HG02938 (cell line): ENCODE measurements around the gene CNN1.

Source experiments
- ATAC-seq: cut with Tn5 transposase; IDR thresholded peaks from one replicate; pipeline ENCODE4 v1.9.1; 2021; ENCODE audit warnings: mild to moderate bottlenecking, moderate library complexity; ENCODE audit not compliant: unreplicated experiment

CNN1 gene

GRCh38 chr19:11534538-11534937, 4.1 kb upstream of the CNN1 start:
- ATAC-seq = no peak

DNA sequence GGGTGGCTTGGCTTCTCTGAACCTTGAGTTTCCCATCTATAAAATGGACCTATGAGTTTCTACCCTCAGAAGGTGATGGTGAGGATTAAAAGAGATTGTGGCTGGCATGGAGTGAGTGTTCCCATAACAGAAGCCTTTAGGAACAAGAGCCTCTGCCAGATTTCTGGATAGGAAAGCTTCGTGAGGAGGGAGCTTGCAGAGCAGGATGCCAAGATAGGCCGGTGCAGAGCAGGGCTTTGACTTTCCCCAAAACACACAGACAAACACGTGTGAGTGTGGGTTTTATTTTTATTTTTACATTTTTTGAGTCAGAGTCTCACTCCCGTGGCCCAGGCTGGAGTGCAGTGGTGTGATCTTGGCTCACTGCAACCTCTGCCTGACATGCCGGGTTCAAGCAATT, 3.7 kb upstream of the CNN1 start:
- no peak for ATAC-seq

DNA sequence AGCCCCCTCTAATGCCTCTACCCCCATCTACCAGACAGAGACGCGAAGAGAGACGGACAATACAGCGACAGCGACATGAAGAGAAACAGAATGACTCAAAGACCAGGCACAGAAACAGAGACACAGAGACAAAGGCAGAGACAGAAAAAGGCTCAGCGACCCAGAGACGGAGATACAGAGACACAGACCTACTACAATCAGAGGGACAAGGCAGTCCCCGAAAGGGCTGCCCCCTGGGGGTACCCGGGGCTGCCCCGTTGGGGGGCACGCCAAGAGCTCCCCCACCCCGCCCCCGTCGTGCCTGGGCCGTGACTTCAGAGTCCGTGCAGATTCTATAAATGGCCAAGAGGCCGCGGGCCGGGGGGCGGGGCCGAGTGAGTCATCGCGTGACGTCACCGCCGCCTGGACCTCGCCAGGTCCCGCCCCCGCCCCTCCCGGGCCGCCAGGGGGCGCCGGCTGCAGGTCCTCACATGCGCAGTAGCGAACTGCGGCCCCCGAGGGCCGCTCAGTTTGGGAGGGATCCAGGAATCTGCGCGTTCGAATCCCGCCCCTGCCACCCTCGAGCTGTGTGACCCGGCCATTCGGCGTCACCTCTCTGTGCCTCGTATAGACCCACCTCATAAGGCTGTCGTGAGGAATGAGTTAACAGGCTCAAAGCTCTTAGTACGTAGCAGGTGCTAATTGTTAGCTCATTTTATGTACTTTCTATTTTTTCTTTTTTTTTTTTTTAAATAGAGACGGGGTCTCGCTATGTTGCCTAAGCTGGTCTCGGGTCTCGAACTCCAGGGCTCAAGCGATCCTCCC, 2.7 kb upstream of the CNN1 start:
- ATAC-seq = no peak

DNA sequence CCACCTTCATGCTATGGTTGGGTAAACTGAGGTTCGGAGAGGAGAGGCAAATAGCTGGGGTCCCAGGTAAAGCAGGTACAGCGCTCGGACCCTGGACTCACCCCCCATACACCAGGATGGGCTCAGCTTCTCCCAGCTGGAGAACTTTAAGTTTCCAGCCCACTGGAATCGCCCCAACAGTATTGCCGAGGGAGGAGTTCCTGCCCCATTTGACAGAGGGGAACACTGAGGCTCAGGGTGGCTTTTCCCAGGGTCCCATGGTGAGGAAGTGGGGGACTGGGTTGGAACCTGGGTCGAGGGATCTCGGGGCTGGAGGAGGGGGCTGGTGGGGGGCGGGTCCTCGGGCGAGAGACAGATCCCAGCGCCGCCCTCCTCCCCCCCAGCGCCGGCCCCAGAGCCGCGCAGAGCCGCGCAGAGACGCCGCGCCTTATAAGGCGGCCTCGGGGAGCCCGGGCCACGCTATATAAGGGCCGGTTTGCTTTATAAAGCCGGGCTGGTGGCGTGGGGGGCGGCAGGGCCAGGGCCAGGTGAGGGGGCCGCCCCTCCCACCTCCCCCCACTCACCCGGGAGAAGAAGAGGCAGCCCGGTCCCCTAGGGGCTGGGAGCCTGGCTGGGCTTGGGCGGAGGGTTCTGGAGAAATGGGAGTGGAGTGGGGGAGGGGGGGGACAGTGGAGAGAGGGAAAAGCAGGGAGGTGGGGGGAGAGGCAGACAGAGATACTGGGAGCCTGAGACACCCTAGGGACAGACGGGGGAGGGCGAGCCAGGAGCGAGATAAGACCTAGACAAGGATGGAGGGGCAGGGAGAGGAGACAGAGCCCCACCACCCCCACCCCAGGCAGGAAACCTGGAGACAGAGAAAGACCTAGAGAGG, 1.1 kb downstream of the CNN1 start:
- ATAC-seq = no peak

DNA sequence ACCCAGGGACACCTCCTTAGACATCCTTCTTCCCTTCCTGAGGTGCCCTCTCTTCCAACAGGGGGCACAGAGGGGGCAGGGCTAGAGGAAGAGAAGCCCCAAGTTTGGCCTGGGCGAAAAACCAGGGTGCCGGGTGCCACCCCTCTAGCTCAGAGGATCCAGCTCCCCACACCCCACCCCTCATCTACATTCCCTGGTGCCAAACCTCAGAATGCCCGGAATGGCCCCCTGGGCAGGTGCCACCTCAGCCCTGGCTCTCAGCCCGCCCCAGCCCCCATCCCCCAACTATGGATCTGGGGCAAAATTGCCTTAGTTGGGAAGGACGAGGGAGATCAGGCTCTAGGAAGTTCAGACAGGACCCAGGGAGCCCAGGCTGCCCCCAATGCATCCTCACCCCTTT, 2.0 kb downstream of the CNN1 start:
- ATAC-seq = no peak

DNA sequence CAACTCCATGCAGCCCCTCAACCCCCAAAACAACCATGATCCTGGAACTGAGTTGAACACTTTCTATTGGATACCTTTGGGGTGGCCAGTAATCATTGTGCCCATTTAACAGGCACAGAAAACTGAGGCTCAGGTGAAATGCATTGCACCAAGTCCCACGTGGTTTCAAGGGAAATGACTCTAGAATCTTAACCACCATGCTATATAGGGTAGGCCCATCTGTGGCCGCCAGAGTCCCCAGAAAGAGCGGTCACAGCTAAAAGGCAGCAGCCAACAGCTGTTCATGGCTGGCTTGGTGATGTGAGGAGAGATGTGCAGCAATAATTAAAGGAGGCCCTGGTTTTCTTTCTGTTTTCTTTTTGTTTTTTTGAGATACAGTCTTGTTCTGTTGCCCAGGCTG, 2.6 kb downstream of the CNN1 start:
- no peak for ATAC-seq

DNA sequence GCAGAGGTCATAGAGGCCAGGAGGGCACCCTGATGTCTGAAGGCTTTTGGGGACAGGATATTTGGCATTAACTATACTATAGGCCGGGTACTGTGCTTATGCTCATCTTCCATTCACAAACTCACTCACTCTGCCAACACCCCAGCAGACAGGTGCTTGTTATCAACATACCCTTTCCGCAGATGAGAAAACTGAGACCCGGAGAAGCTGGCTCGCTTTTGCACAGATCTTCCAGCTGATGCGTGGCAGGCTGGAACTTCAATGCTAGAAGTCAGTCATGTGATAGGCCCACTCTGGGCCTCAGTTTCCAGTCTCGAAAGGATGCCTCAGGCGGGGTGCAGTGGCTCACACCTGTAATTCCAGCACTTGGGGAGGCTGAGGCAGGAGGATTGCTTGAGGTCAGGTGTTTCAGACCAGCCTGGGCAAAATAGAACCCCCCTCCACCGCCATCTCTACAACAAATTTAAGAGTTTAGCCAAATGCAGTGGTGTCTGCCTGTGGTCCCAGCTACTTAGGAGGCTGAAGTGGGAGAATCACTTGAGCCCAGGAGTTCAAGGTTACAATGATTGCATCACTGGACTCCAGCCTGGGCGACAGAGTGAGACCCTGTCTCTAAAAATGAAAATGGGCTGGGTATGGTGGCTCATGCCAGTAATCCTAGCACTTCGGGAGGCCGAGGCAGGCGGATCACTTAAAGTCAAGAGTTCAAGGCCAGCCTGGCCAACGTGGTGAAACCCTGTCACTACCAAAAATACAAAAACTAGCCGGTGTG, 9.5 kb downstream of the CNN1 start:
- ATAC-seq = no peak

- no peak for ATAC-seq
Measured at GRCh38 chr19:11549386-11549953, 10.8 kb downstream of the CNN1 start.

DNA sequence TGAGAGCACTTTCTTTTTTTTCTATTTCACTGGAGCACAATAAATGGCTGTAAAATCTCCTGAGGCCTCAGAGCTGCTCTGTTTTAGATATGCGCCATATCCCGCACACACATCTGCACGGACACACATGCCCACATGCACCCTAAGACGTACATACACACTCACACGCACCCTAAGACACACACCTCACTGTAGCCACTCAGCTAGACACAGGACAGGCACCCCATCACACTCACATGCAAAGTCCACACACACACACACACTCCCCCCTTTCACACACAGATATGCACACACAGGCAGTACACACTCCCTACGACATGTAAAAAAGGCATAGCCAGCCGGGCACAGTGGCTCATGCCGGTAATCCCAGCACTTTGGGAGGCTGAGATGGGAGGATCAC, 11.6 kb downstream of the CNN1 start:
- ATAC-seq = no peak

GRCh38 chr19:11551603-11552235, 13.1 kb downstream of the CNN1 start:
- no peak for ATAC-seq

DNA sequence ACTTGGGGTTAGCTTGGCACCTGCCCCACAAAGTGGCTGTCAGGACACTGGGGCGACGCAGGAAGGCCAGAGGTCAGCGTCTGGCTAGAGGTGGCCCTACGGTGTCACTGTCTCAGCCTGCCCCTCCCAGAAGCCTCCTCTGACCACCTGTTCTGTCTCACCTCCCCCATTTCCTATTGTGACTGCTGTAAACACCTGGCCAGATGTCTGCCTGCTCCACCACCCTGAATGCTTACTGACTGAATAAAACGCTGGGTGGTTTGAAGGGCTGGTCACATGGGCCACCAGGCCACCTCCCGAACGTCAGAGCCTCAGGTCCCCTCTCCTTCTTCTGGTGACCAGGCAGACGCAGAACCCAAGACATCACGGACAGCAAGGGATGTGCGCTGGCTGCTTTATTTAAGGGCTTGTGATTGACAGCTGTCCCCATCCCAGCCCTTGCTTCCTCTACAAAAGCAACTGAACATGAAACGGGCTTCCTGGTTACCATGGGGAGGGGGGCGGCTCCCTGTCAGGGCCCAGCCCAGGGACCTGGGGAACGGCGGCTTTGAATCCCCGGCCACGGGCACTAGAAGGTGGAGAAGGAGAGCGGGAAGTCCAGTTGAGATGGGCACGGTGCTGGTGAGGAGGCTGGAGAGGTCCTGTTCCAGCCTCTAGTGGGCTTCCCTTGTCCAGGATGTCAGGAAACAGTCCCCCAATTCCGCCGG, 14.2 kb downstream of the CNN1 start:
- ATAC-seq = no peak

GRCh38 chr19:11554160-11554559, 15.5 kb downstream of the CNN1 start:
- no peak for ATAC-seq

DNA sequence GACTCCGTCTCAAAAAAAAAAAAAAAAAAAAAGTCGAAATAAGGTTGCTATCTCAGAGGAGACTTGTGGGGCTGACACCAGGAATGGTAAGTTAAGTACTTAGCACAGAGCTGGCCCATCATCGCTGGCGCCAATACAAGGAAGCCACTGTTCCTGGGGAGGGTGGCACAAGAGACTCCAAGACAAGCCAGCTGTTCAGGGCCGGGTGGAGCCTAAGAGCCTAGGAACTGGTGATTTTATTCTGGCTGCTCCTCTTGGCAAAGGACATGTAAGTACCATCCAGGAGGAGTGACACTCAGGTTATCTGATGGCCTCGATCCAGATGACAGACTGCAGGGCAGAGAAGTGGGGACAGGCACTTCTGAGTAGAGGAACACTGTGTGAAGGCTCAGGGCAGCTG, 16.6 kb downstream of the CNN1 start:
- ATAC-seq = no peak

DNA sequence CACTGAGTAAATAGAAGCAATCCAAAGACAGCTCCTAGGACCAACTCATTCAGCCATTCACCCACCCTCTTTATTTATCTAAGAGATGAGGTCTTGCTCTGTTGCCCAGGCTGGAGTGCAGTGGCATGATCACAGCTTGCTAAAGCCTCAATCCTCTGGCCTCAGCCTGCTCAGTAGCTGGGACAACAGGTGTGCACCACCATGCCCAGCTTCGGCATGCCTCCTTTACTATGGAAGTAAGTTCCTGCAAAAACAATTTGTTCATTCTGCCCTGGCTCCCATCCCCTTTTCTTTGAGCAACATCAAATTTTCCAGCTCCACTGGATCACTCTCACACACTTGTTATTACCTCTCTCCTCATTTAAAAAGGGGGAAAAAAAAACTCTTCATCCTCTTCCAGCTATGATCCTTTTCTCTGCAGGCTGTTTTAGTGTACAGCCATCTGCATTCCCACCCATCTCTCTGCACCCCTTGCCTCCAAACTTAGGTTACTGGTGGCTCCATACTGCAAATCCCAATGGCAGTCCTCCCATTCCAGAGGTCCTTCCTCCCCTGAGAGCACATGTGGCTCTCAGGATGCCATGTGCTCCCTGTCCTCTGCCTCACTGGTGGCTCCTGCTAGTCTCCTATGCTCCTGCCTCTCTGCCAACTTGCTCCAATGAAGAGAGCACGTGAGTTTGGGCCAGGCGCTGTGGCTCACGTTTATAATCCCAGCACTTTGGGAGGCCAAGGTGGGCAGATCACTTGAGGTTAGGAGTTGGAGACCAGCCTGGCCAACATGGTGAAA, 18.2 kb downstream of the CNN1 start:
- ATAC-seq = no peak

DNA sequence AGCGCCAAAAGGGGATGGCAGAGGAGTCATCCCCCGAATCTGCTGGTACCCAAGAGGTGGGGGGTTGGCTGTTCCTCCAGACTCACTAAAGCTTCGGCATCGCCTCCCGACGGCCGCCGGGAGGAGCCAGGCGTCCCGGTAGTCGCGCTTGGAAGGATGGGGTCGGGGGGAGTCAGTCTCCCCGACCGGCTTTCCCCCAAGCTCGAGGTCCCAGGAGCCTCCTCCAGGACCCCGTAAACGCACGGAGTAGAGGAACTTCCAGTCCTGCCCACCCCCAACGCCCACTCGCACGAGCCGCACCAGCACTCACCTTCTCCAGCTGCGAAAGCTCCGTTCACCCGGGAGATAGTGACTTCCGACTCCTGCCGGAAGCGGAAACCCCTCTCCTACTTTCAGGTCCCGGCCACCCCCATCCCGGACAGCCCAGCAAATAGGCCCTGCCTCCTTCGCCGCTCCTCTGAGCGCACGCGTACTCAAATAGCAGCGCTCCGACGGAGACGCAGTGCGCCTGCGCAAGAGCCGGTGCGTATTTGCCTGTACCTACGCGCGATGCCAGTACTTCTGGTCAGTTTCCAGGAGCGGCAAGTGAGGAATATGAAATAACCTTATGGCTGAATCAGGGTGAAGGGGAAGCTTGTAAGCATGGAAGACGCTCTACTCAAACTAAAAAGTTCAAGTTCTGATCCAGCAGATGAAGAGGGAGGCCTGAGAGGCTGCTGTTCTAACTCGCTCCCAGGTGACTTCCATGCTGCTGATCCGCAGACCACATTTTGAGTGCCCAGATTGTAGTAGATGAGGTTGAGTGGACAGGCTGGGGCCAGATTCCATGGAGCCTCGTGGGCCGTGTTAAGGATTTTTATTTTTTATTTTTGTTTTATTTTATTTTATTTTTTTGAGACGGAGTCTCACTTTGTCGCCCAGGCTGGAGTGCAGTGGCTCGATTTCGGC, 20.5 kb downstream of the CNN1 start, which contains the start of gene ELOF1:
ELOF1 (minus strand) TSS at position 350 of the 948 bp plus-strand sequence. CDS start 4,883 bp downstream, outside the sequence.
- peak; percentile 66 for ATAC-seq

DNA sequence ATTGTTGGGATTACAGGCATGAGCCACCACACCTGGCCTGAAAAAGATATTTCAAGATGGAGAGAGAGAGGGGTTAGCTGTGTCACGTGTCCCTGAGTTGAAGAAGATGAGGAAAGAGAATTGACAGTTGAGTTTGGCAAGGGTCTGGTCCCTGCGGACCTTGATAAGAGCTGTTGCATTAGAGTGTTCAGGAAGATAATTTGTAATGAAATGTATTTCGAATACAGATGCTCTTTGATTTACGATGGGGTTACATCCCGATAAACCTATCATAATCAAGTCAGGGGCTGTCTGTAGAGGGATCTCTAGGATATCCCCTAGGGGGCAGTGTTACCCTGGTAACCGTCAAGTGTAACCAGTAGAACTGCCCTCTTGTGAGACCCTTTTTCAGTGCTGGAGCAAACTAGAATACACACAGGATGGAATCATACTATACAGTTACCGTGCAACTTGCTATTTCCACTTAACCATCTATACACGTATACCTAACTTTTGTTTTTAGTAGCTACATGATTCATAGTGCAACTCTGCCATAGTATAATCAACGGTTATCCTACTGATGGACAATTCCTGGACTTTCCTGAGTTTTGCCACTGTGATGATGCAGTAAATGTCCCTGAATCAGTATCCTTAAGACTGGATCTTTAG, 21.9 kb downstream of the CNN1 start:
- ATAC-seq = no peak

DNA sequence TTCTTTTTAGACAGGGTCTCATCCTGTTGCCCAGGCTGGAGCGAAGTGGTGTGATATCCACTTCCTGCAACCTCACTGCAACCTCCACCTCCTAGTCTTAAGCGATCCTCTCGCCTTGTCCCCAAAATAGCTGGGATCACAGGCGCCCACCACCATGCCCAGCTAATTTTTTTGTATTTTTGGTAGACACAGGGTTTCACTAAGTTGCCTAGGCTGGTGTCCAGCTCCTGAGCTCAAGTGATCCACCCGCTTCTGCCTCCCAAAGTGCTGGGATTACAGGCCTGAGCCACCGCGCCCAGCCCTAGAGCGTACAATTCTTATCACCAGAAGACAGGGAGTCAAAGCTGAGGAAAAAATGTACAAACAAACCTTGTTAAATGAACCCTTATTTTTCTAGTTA, 24.9 kb downstream of the CNN1 start:
- no peak for ATAC-seq
